GM21576 (cell line): ENCODE results near the gene CLCNKB.
A peak's percentile ranks its signal among the peaks of the same experiment; 100 is the strongest.

Source experiments
- ATAC-seq: cut with Tn5 transposase; IDR thresholded peaks from one replicate; pipeline ENCODE4 v1.9.1; 2021; ENCODE audit warnings: mild to moderate bottlenecking, moderate library complexity; ENCODE audit not compliant: unreplicated experiment

CLCNKB gene

GRCh38 chr1:16072616-16073484, 29.3 kb downstream of the CLCNKB start:
- no peak for ATAC-seq

DNA sequence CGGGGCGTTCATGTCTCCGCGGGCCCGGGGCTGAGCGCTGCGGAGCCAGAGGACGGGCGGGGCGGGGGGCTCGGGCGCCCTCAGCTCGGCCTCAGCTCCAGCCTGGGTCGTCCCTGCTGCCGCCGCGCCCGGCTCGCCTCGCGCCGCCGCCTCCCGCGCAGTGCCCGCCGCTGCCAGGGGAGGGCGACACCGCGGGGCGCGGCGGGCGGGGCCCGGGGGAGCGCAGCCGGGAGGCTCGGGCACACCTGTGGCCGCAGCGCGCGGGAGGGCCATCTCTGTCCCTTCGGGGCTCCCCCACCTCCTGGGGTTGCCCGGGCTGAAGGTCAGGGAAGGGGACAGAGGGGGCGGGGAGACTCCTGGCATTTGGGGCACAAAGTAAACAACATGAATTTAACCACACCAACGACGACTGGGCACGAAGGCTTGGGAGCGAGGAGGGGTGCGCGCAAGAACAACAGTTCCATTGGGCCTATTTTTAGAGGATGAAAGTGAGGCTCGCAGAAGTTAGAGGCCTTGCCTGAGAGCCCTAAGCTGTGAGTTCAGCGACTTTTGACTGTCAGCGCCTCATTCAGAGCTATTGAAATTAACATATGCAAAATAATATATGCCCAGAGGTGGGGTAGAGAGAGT, 30.0 kb downstream of the CLCNKB start, which contains the start of gene FAM131C:
Gene FAM131C, minus strand, starts transcription at position 162 of the 630 bp plus-strand sequence. CDS start 209 bp downstream, outside the sequence.
- ATAC-seq: no peak

- ATAC-seq: no peak
Observed at GRCh38 chr1:16074217-16074616, 30.6 kb downstream of the CLCNKB start.

DNA sequence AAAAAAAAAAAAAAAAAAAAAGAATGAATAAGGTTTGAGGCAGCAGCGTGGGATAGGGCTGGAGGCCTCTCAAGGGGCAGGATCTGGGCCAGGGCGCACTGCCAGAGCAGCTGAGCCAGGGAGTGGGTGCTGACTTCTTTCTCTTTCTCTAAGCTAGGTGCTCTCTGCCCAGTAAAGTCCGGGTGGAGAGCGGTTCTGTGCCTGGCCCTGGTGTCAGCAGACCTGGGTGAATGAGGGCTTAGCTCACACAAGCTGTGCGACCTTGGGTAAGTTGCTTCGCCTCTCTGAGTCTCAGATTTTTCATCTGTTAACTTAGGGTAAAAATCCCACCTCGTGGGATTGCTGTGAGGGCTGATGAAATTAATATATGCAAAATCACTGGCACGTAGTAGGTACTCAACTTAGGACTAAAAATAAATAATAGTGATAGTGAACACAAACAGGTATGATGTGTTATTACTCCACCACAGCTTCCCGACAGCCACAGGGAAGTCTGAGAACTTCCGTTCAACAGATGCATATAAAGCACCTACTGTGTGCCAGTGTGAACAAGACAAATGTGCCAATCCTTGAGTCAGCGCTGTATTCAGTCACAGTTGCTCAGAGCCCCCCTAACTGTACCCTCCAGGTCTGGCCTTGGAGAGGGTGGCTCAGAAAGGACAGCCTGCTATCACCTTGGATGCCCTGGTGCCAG, 31.9 kb downstream of the CLCNKB start:
- ATAC-seq: no peak

DNA sequence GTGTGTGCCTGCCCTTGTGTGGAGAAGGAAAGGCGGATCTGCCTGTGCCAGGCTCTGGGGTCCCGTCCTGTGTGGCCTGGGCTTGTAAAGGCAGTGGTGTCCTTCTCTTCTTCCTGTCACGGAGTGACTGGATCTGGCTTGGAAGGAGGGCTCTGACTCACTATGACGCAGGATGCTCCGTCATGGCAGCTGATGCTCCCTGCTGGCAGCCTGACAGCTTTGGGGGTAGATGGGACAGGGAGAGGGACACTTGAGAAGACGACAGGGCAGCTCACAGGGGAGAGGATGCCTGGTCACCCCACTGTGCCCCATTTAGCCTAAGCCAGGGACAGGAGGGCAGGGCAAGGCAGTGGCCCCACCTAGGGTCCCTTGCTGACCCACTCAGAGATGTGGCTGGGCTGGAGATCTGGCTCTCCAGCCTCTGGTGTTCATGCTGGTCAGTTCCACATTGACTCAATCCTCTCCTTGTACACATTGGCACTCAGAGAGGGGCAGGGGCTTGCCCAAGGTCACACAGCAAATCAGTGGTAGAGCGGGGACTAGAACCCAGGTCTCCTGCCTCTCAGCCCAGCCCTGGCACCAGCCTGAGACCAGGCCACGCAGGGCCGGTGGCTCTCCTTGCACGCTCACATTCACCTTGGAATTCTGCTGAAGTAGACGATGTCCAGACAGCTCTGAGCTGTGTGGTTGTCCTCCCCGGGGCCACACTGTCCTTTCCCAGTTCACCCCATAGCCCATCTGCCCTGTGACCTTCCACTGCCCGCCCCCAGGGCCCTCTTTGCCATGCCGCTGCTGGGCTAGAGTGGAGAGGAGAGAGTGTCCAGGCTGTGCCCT, 32.7 kb downstream of the CLCNKB start:
- ATAC-seq: no peak

DNA sequence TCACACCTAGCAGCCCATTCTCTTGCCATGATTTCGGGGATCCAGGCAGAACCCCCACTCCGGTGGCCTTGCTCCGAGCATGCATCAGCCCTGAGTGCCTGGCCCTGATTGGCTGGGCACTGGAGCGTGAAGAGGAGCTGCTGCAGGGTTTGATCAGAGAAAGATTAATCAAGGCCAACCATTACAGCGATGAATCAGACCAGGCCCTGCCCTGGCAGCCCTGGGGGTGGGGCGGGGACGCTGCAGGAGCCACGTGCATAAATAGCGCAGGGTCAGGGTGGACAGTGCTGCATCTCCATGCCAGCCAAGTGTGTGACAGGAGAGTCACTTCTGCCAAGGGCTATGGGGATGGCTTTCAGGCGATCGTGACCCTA, 33.3 kb downstream of the CLCNKB start:
- no peak for ATAC-seq

DNA sequence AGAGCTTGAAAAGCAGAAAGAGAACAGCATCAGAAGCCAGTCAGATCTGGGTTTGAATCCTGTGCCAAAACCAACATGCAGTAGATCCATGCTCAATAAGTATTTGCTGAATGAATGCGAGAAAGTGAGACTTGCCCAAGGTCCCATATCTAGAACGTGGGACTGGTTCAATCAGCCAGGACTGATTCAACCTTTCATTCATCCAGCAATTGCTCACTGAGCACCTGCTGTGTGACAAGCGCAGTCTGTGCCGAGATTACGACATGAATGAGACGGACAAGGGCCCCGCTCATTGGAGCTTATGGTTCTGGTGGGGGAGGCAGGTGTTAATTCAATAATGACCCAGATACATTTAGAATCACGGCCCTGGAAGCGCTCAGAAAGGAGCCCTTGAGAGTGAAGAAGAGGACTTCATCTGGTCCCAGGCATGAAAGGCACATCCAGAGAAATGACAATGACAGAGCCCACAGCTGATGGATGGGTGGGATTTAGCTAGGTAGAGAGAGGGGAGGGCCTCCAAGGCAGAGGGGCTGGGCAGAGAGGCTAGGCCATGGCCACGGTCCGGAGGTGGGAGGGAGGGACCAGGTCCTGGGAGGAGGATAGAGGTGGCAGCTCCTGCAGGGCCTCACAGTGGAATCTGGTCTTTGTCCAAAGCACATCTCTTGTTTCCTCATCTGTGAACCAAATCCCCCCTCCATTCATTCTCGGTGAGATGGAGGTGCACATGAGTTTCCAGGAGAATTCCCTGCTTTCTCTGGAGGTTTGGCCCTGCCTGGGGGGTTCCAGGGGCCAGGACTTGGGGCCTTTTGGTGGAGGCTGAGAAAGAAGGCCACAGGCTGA, 34.0 kb downstream of the CLCNKB start:
- ATAC-seq: no peak

DNA sequence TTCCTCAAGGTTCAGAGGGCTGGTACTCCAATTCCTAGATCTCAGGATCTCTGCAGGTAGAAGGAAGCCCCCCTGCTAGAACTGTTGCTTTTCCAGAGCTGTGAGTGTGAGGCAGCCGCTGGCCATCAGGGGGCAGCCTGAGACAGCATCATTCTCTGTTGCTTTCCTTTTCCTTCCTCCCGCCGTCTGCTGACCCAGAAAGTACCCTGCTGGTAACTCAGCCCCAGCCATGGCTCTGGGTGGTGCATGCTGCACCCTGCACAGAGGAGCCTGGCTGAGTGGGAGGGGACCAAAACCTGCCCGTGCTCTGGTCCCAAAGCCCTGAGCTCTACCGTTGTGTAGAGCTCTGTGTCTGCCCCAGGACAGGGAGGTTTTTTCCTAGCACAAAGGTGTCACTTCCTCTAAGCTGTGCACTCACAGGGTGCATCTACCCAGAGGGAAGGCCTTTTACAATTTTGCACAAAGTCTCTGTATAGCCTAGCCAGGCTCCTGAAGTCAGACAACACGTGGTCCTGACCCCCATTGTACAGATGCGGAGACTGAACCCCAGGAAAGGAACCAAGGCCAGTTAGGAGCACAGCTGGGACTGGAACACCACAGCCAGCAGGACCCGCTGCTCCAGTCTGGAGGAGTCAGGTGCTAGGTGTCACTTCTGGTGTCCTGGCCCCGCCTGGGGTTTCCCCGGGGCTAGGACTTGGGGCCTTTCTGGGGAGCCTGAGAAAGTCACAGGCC, 35.5 kb downstream of the CLCNKB start:
- ATAC-seq: peak; percentile 52

- no peak for ATAC-seq
Observed at GRCh38 chr1:16080422-16081150, 37.0 kb downstream of the CLCNKB start.

DNA sequence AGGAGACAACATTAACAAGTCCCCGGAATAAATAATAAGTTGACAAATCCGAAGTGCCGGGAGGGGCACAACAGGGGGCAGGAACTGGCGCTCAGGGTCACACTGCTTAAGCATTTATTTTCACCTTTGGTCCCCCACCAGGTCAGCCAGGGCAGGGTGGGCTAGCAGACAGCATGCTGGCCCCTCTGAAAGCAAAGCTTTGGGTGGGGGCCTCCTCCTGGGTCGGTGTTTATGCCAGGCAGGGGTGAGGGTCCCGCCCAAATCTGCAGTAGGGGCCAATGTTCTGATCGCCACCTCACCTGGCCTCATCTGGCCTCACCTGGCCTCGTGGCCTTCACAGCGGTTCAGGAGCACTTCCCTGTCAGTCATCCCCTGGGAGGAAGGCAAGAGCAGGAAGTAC, 38.1 kb downstream of the CLCNKB start:
- no peak for ATAC-seq

GRCh38 chr1:16082283-16083038, 38.9 kb downstream of the CLCNKB start:
- ATAC-seq: no peak

DNA sequence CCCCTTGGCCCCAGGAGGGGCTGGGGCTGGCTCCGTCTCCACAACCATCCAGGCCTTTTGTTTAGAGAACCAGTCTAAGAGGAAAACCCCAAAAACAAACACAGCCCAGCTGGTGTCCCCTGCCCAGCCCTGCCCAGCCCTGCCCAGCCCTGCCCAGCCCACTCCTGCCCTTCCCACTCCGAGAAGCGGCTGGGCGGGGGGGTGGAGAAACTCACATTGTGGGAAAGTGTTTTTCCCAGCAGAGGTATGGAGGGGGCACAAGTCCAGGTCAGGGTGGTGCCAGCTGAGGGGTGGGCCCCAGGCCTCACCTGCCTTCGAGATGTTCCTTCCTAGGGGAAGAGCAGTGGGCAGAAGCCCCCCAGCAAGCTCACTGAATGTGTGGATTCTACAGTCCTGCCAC, 39.9 kb downstream of the CLCNKB start:
- no peak for ATAC-seq

GRCh38 chr1:16085522-16085921, 41.9 kb downstream of the CLCNKB start:
- no peak for ATAC-seq

DNA sequence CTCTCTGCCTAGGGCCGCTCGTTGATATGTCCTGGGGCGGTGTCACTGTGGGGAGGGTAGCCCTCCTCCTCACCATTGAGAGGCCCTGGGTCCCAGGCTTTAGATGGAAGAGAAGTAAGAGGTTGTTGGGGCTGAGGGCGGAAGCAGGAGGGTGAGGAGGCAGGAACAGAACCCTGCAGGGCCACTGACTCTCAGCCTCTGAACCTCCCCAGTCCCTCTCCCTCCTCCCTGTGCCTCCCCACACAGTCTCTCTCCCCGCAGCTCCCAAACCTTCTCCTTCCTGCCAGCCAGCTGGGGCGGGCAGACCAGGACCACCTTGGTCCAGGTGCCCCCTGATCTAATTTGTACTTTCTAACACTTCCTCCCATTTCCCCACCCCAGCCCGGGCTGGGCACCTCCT, 44.2 kb downstream of the CLCNKB start:
- no peak for ATAC-seq

- no peak for ATAC-seq
Observed at GRCh38 chr1:16088351-16088911, 44.8 kb downstream of the CLCNKB start.

- ATAC-seq: no peak
Observed at GRCh38 chr1:16088996-16089395, 45.4 kb downstream of the CLCNKB start.

GRCh38 chr1:16090076-16090826, 46.7 kb downstream of the CLCNKB start:
- ATAC-seq: no peak
